HepG2 (cell line): ENCODE measurements around the gene PRKAG1. TPM values are rescaled to one million over a fixed set of nuclear protein-coding genes. Genes with fewer than 3 reads are reported as not detected.

Experiments
- BCL6 ChIP-seq: IDR thresholded peaks from 2 replicates; pipeline ENCODE4 v1.6.1; 2016; ENCODE audit warnings: missing genetic modification reagents, missing compliant biosample characterization
- DBP ChIP-seq: sonication (generic); formaldehyde crosslinking; IDR thresholded peaks from 2 replicates; pipeline ENCODE4 v1.4.0; 2020; ENCODE audit warnings: missing genetic modification reagents; ENCODE audit errors: not compliant biosample characterization
- ETV6 ChIP-seq: sonication (generic); formaldehyde crosslinking; conservative IDR thresholded peaks from 2 replicates; pipeline ENCODE4 v1.4.0; 2020; ENCODE audit warnings: missing genetic modification reagents
- FOSL1 ChIP-seq: sonication (generic); formaldehyde crosslinking; IDR thresholded peaks from 2 replicates; pipeline ENCODE4 v1.9.0; 2021; ENCODE audit warnings: missing genetic modification reagents, borderline replicate concordance
- HNF4G ChIP-seq, 2 experiments: sonication (generic) in 1 of 2; formaldehyde crosslinking in 1 of 2; IDR thresholded peaks; 2 replicates each; pipeline versions ENCODE4 v1.4.0 to v1.6.1; 2011 to 2020; ENCODE audit warnings: borderline replicate concordance in 2 of 2, low read depth in 2 of 2, mild to moderate bottlenecking in 2 of 2, low read length in 1 of 2, missing genetic modification reagents in 1 of 2, moderate library complexity in 1 of 2
- MIER2 ChIP-seq: IDR thresholded peaks from 2 replicates; pipeline ENCODE4 v1.6.1; 2016; ENCODE audit warnings: missing biosample characterization, missing genetic modification reagents
- NONO ChIP-seq, 2 experiments: fragments of 450-650 bp in 1 of 2; sonication (generic) in 1 of 2; formaldehyde crosslinking in 1 of 2; IDR thresholded peaks in 1 of 2; conservative IDR thresholded peaks in 1 of 2; 2 replicates each; pipeline versions ENCODE4 v1.6.1 to v1.8.0; 2017 to 2022; ENCODE audit warnings: mild to moderate bottlenecking in 1 of 2, missing genetic modification reagents in 1 of 2, moderate library complexity in 1 of 2
- ONECUT2 ChIP-seq: sonication (generic); formaldehyde crosslinking; IDR thresholded peaks from 2 replicates; pipeline ENCODE4 v1.4.0; 2020; ENCODE audit warnings: missing genetic modification reagents
- PHF20 ChIP-seq: sonication (generic); formaldehyde crosslinking; IDR thresholded peaks from 2 replicates; pipeline ENCODE4 v1.5.0; 2020; ENCODE audit warnings: mild to moderate bottlenecking, missing genetic modification reagents
- PLSCR1 ChIP-seq: sonication (generic); formaldehyde crosslinking; IDR thresholded peaks from 2 replicates; pipeline ENCODE4 v1.5.0; 2020; ENCODE audit warnings: missing genetic modification reagents, mild to moderate bottlenecking, borderline replicate concordance
- SIN3A ChIP-seq: IDR thresholded peaks from 2 replicates; pipeline ENCODE4 v1.6.1; 2011; ENCODE audit warnings: low read depth, mild to moderate bottlenecking, control low read depth, low read length, borderline replicate concordance
- ZC3H13 ChIP-seq: sonication (generic); formaldehyde crosslinking; IDR thresholded peaks from 2 replicates; pipeline ENCODE4 v1.8.1; 2023; ENCODE audit warnings: mild to moderate bottlenecking, missing genetic modification reagents, moderate library complexity
- ZFP62 ChIP-seq: sonication (generic); formaldehyde crosslinking; IDR thresholded peaks from 2 replicates; pipeline ENCODE4 v1.4.0; 2020; ENCODE audit warnings: missing genetic modification reagents
- ZKSCAN1 ChIP-seq: fragments of 150-350 bp; IDR thresholded peaks from 2 replicates; pipeline ENCODE4 v1.6.1; 2014; ENCODE audit warnings: low read length
- ZNF101 ChIP-seq: sonication (generic); formaldehyde crosslinking; IDR thresholded peaks from 2 replicates; pipeline ENCODE4 v1.4.0; 2020; ENCODE audit warnings: mild to moderate bottlenecking, low read depth, missing genetic modification reagents, borderline replicate concordance
- ZNF83 ChIP-seq: sonication (generic); formaldehyde crosslinking; IDR thresholded peaks from 2 replicates; pipeline ENCODE4 v1.4.0; 2020; ENCODE audit warnings: missing genetic modification reagents, mild to moderate bottlenecking, borderline replicate concordance
- polyA plus RNA-seq, 8 experiments: library from polyadenylated mRNA; depleted of rRNA in 3 of 8; stranded (reverse) in 7 of 8; unstranded in 1 of 8; fragments of >200 nt; fragmentation: Illumina TruSeq in 4 of 8; extraction: Trizol in 4 of 8; gene quantifications; 2 replicates each; pipeline versions ENCODE4 v1.2.1 to v1.2.3, GENCODE V29; 2011 to 2016; ENCODE audit warnings: low read depth in 4 of 8, missing spikeins in 1 of 8, mixed read lengths in 1 of 8; ENCODE audit not compliant: insufficient read depth in 1 of 8
- total RNA-seq, 5 experiments: library from RNA; depleted of rRNA; stranded (reverse); fragments of >200 nt; fragmentation: Illumina TruSeq; extraction: Trizol; gene quantifications; 2 replicates each; pipeline ENCODE4 v1.2.3, GENCODE V29; 2016; ENCODE audit warnings: low read depth in 1 of 5
- TF ChIP-seq, protein P1 (sequence below), 2 experiments: IDR thresholded peaks; 2 replicates each; pipeline ENCODE4 v1.6.1; 2011 to 2012; ENCODE audit warnings: low read length in 2 of 2, borderline replicate concordance in 1 of 2, low read depth in 1 of 2, mild to moderate bottlenecking in 1 of 2, moderate library complexity in 1 of 2
- TF ChIP-seq, protein P2 (sequence below): sonication (generic); formaldehyde crosslinking; IDR thresholded peaks from 2 replicates; pipeline ENCODE4 v1.5.0; 2020; ENCODE audit warnings: mild to moderate bottlenecking, missing genetic modification reagents, borderline replicate concordance

PRKAG1 gene
- total and polyA plus RNA-seq, 2 of the 13 experiments (the other 11 are each of a cell fraction or from before 2014, with no cell fraction given) = 26.1 to 32.8 TPM

DNA sequence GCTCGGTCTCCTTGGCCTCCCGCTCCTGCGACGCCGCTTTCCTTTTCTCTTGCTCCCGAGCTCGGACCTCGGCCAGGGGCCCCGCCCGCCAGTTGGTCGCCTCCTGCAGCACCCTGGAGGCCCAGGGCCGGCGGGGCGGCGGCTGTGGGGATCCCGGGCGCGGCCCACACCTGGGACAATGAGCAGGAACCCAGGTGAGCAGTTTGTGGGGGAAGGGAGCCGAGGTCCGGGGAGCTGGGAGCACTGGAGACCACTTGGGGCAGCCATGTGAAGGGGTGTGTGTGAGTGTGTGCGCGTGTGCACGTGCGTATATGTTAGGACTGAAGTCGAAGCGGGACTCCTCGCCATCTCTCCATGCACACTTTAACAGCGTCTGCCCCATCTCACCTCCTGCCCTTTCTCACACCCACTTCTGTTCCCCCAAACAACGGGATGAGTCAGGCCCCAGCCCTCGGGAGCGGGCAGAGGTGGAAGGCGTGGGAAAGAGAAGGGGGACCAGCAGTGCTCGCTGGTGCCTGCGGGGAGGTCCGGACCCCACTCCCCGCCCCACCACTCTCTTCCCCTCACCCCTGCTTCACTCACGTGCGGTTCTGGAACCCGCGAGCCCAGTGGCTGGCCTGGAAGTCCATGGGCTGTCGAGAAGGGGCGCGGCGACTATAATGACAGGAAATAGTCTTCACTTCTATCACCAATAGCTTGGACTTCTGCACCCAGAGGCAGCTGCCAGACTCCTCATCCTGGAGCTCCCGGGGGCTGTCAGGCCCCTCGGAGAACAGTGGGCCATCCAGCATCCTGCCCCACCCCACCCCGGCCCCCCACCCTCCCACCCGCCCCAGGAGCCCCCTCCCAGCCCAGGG lies 19.9 kb downstream of the PRKAG1 start (continued):
- TF ChIP-seq DBP = no peak
- TF ChIP-seq, protein P1, sequence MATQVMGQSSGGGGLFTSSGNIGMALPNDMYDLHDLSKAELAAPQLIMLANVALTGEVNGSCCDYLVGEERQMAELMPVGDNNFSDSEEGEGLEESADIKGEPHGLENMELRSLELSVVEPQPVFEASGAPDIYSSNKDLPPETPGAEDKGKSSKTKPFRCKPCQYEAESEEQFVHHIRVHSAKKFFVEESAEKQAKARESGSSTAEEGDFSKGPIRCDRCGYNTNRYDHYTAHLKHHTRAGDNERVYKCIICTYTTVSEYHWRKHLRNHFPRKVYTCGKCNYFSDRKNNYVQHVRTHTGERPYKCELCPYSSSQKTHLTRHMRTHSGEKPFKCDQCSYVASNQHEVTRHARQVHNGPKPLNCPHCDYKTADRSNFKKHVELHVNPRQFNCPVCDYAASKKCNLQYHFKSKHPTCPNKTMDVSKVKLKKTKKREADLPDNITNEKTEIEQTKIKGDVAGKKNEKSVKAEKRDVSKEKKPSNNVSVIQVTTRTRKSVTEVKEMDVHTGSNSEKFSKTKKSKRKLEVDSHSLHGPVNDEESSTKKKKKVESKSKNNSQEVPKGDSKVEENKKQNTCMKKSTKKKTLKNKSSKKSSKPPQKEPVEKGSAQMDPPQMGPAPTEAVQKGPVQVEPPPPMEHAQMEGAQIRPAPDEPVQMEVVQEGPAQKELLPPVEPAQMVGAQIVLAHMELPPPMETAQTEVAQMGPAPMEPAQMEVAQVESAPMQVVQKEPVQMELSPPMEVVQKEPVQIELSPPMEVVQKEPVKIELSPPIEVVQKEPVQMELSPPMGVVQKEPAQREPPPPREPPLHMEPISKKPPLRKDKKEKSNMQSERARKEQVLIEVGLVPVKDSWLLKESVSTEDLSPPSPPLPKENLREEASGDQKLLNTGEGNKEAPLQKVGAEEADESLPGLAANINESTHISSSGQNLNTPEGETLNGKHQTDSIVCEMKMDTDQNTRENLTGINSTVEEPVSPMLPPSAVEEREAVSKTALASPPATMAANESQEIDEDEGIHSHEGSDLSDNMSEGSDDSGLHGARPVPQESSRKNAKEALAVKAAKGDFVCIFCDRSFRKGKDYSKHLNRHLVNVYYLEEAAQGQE (IDR thresholded peaks at IDR 0.05; ENCODE audit: borderline replicate concordance in 1 of 2, low read depth in 1 of 2, low read length in 2 of 2) = no peak
- TF ChIP-seq, protein P2, sequence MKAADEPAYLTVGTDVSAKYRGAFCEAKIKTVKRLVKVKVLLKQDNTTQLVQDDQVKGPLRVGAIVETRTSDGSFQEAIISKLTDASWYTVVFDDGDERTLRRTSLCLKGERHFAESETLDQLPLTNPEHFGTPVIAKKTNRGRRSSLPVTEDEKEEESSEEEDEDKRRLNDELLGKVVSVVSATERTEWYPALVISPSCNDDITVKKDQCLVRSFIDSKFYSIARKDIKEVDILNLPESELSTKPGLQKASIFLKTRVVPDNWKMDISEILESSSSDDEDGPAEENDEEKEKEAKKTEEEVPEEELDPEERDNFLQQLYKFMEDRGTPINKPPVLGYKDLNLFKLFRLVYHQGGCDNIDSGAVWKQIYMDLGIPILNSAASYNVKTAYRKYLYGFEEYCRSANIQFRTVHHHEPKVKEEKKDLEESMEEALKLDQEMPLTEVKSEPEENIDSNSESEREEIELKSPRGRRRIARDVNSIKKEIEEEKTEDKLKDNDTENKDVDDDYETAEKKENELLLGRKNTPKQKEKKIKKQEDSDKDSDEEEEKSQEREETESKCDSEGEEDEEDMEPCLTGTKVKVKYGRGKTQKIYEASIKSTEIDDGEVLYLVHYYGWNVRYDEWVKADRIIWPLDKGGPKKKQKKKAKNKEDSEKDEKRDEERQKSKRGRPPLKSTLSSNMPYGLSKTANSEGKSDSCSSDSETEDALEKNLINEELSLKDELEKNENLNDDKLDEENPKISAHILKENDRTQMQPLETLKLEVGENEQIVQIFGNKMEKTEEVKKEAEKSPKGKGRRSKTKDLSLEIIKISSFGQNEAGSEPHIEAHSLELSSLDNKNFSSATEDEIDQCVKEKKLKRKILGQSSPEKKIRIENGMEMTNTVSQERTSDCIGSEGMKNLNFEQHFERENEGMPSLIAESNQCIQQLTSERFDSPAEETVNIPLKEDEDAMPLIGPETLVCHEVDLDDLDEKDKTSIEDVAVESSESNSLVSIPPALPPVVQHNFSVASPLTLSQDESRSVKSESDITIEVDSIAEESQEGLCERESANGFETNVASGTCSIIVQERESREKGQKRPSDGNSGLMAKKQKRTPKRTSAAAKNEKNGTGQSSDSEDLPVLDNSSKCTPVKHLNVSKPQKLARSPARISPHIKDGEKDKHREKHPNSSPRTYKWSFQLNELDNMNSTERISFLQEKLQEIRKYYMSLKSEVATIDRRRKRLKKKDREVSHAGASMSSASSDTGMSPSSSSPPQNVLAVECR = no peak; the same call in 1 of the 2 replicates
- TF ChIP-seq BCL6 (CRISPR knock-in tag) = no peak
- TF ChIP-seq ZKSCAN1 = no peak
- TF ChIP-seq ONECUT2 = peak; percentile 12; the same call in 1 of the 2 replicates
- 0 out of 2 replicates have a peak, but pooled peaks have one; percentile 20 for TF ChIP-seq MIER2
- TF ChIP-seq SIN3A = no peak
- TF ChIP-seq FOSL1 (CRISPR knock-in tag) = no peak
- 0 out of 2 replicates have a peak, but pooled peaks have one; percentile 33 for TF ChIP-seq PHF20 (CRISPR knock-in tag)
- TF ChIP-seq ETV6 (CRISPR knock-in tag) = no peak
- TF ChIP-seq HNF4G (IDR thresholded peaks at IDR 0.05; ENCODE audit: borderline replicate concordance, low read depth, low read length) = no peak
- TF ChIP-seq HNF4G (CRISPR knock-in tag; IDR thresholded peaks at IDR 0.05; ENCODE audit: borderline replicate concordance, low read depth) = no peak
- TF ChIP-seq ZFP62 (CRISPR knock-in tag) = no peak
- TF ChIP-seq ZNF83 (CRISPR knock-in tag) = no peak
- no peak; the same call in 1 of the 2 replicates for TF ChIP-seq ZNF101 (CRISPR knock-in tag)
- peak; percentile 88 for TF ChIP-seq ZC3H13 (CRISPR knock-in tag)
- no peak for TF ChIP-seq PLSCR1 (CRISPR knock-in tag)
- TF ChIP-seq NONO (IDR thresholded peaks at IDR 0.05) = no peak
- peak; percentile 48; the same call in 1 of the 2 replicates for TF ChIP-seq NONO (CRISPR knock-in tag; conservative IDR thresholded peaks at IDR 0.05)
